Measurements from ENCODE around the gene CTU2.

DNA sequence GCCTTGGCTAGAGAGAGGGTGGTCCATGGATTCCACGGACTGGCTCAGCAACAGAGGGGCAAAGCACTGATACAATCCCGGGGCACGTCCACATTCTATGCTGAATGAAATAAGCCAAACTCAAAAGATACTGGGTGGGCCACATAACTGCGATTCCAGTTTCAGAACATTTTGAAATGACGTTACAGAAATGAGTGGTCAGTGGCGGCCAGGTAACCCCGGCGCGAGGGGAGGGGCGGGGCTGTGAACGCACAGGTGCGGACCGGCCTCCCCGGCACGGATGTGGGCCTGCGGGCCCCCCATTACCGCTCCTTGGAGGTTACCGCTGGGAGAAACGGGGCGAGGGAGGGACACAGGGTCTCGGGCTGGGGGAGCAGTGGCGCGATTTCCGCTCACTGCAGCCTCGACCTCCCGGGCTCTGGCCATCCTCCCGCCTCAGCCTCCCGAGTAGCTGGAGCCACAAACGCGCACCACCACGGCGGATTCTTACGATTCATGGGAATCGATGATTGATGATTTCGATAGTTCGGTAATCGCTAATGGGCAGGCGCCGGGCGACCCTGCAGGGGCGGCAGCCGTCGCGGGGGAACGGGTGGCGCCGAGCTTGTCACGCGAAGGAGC lies 44.0 kb upstream of the CTU2 start:
- TF ChIP-seq POLR2A (IDR thresholded peaks at IDR 0.05; ENCODE audit: low read depth, low read length) = no peak
- no peak for TF ChIP-seq POLR2AphosphoS5 (IDR thresholded peaks at IDR 0.05; ENCODE audit: low read depth, low read length)
- no peak for TF ChIP-seq TAF1 (IDR thresholded peaks at IDR 0.05; ENCODE audit: borderline replicate concordance, low read depth, low read length)
